Measurements from ENCODE around the gene TPBGL.

The TPBGL gene

GRCh38 chr11:75246671-75247350 lies 6.2 kb downstream of the TPBGL start:
- no peak for DNase-seq

GRCh38 chr11:75248924-75249256 lies 8.3 kb downstream of the TPBGL start:
- no peak for DNase-seq

GRCh38 chr11:75249704-75250103 lies 9.1 kb downstream of the TPBGL start:
- DNase-seq: no peak

GRCh38 chr11:75254326-75254725 lies 13.8 kb downstream of the TPBGL start:
- DNase-seq: no peak

GRCh38 chr11:75260396-75261170 lies 20.0 kb downstream of the TPBGL start:
- DNase-seq: no peak

- no peak for DNase-seq
Observed at GRCh38 chr11:75261902-75262361, 21.4 kb downstream of the TPBGL start.

- no peak for DNase-seq
Observed at GRCh38 chr11:75262436-75262835, 21.9 kb downstream of the TPBGL start.

- DNase-seq: no peak
Observed at GRCh38 chr11:75262961-75263852, 22.6 kb downstream of the TPBGL start.

- DNase-seq: no peak
Observed at GRCh38 chr11:75263944-75264349, 23.4 kb downstream of the TPBGL start.

- DNase-seq: no peak
Observed at GRCh38 chr11:75264356-75264755, 23.8 kb downstream of the TPBGL start.

- DNase-seq: no peak
Observed at GRCh38 chr11:75264971-75265370, 24.4 kb downstream of the TPBGL start.

GRCh38 chr11:75265851-75266531 lies 25.4 kb downstream of the TPBGL start:
- DNase-seq: no peak

GRCh38 chr11:75267171-75267970 lies 26.8 kb downstream of the TPBGL start:
- no peak for DNase-seq

- no peak for DNase-seq
Observed at GRCh38 chr11:75268626-75269366, 28.2 kb downstream of the TPBGL start.

GRCh38 chr11:75269367-75269660 lies 28.7 kb downstream of the TPBGL start:
- DNase-seq: no peak

- DNase-seq: no peak
Observed at GRCh38 chr11:75269896-75270295, 29.3 kb downstream of the TPBGL start.

GRCh38 chr11:75270896-75271418 lies 30.4 kb downstream of the TPBGL start:
- no peak for DNase-seq

- DNase-seq: no peak
Observed at GRCh38 chr11:75271730-75272129, 31.2 kb downstream of the TPBGL start.

GRCh38 chr11:75272391-75272790 lies 31.8 kb downstream of the TPBGL start:
- no peak for DNase-seq

GRCh38 chr11:75272821-75273301 lies 32.3 kb downstream of the TPBGL start:
- DNase-seq: no peak
